ENCODE results near the gene DLG2. TPM values are rescaled to one million over a fixed set of nuclear protein-coding genes. Genes with fewer than 3 reads are reported as not detected.

DLG2 gene
- total and polyA plus RNA-seq, 7 donors: 0.60 to 25.8 (median 9.7) TPM; not detected in 1

GRCh38 chr11:83827520-83827919, 1799.6 kb downstream of the DLG2 start:
- no peaks in the 10 kb centered on the region for H3K36me3 ChIP-seq
- intact Hi-C loops (cut with DNase I): loop anchor here (5.0 kb wide), 2 partner anchors 695 to 735 kb away; no protein-coding TSS in a partner anchor
- no peaks in the 10 kb centered on the region for H3K4me1 ChIP-seq
- 70 to 71% methylated on average over 3 of the region's 3 CpGs for WGBS, 2 donors
- no peak overlapping the region for H3K27ac ChIP-seq
- H3K4me3 ChIP-seq: no peak overlapping the region
- no peaks in the 10 kb centered on the region for H3K9me3 ChIP-seq
- DNase-seq: no peak
- no peak for TF ChIP-seq POLR2A (IDR thresholded peaks at IDR 0.05)
- TF ChIP-seq EP300 (IDR thresholded peaks at IDR 0.05): no peak
- no peak for TF ChIP-seq POLR2AphosphoS5 (IDR thresholded peaks at IDR 0.05)
- TF ChIP-seq, protein P1, sequence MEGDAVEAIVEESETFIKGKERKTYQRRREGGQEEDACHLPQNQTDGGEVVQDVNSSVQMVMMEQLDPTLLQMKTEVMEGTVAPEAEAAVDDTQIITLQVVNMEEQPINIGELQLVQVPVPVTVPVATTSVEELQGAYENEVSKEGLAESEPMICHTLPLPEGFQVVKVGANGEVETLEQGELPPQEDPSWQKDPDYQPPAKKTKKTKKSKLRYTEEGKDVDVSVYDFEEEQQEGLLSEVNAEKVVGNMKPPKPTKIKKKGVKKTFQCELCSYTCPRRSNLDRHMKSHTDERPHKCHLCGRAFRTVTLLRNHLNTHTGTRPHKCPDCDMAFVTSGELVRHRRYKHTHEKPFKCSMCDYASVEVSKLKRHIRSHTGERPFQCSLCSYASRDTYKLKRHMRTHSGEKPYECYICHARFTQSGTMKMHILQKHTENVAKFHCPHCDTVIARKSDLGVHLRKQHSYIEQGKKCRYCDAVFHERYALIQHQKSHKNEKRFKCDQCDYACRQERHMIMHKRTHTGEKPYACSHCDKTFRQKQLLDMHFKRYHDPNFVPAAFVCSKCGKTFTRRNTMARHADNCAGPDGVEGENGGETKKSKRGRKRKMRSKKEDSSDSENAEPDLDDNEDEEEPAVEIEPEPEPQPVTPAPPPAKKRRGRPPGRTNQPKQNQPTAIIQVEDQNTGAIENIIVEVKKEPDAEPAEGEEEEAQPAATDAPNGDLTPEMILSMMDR (IDR thresholded peaks at IDR 0.05): no peak
- no peaks in the 10 kb centered on the region for H3K27me3 ChIP-seq

- Histone ChIP-seq H3K27ac (no peak overlapping the region), H3K4me3 (no peak overlapping the region), H3K9me3 (no peaks in the 10 kb centered on the region), H3K36me3 (no peaks in the 10 kb centered on the region), H3K4me1 (no peaks in the 10 kb centered on the region), H3K27me3 (no peaks in the 10 kb centered on the region)
- DNase-seq: no peak
- intact Hi-C loops (cut with DNase I): loop anchor here (5.0 kb wide), 2 partner anchors 696 to 736 kb away; no protein-coding TSS in a partner anchor
- TF ChIP-seq EP300 (IDR thresholded peaks at IDR 0.05) (no peak), POLR2AphosphoS5 (IDR thresholded peaks at IDR 0.05) (no peak), POLR2A (IDR thresholded peaks at IDR 0.05) (no peak)
- TF ChIP-seq, protein P1 (IDR thresholded peaks at IDR 0.05): no peak
Measured at GRCh38 chr11:83826078-83826477, 1801.1 kb downstream of the DLG2 start.

- no peak overlapping the region for H3K27ac ChIP-seq
- no peaks in the 10 kb centered on the region for H3K36me3 ChIP-seq
- no peaks in the 10 kb centered on the region for H3K27me3 ChIP-seq
- H3K4me1 ChIP-seq: no peaks in the 10 kb centered on the region
- TF ChIP-seq, protein P1 (IDR thresholded peaks at IDR 0.05): no peak
- no peak for TF ChIP-seq EP300 (IDR thresholded peaks at IDR 0.05)
- no peak for TF ChIP-seq POLR2AphosphoS5 (IDR thresholded peaks at IDR 0.05)
- no peak for TF ChIP-seq POLR2A (IDR thresholded peaks at IDR 0.05)
- intact Hi-C loops (cut with DNase I): loop anchor here (5.0 kb wide), 1 partner anchor 1106 kb away; no protein-coding TSS in a partner anchor
- H3K4me3 ChIP-seq: no peak overlapping the region
- no peaks in the 10 kb centered on the region for H3K9me3 ChIP-seq
- no peak for DNase-seq
- WGBS, 2 donors: 62 to 69% methylated on average over 7 of the region's 7 CpGs
Measured at GRCh38 chr11:83823461-83824025, 1803.6 kb downstream of the DLG2 start.

DNA sequence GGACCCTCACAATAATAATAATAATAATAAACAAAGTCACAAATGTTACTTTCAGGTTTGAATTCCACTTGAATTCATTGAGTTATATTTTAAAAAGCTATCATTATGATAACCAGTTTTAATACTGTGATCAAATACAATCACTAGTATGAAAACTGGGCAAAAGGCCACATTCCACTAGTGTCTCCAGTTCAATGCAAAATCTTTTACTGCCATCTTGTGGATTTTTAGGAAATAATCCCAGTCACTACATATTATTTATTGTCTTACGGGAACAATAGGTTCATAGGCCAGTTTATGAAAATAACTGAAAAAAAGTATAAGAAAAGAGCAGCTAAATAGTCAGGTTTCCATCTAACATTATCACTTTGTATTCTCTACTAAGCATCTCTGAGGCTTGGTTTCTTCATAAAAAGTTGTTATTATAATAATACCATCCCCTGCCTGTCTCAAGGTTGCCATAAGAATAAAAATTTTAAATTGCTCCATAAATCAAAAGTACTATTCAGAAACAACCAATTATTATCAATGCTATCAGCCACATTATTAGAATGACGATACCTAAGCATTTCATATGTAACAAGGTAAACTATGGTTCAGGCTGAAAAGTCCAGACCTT, 1807.1 kb downstream of the DLG2 start:
- Histone ChIP-seq H3K27ac (no peak overlapping the region), H3K9me3 (no peaks in the 10 kb centered on the region), H3K27me3 (no peaks in the 10 kb centered on the region), H3K36me3 (no peaks in the 10 kb centered on the region), H3K4me1 (no peaks in the 10 kb centered on the region), H3K4me3 (no peak overlapping the region)
- TF ChIP-seq, protein P1 (IDR thresholded peaks at IDR 0.05): peak in 3 of 4 experiments; percentile 44 to 56 (median 50)
- TF ChIP-seq EP300 (IDR thresholded peaks at IDR 0.05): no peak
- TF ChIP-seq POLR2A (IDR thresholded peaks at IDR 0.05): no peak
- TF ChIP-seq POLR2AphosphoS5 (IDR thresholded peaks at IDR 0.05): peak in 2 of 4 donors; percentile 47 to 49
- DNase-seq: no peak
- intact Hi-C loops (cut with DNase I): loop anchor here (1.0 to 10.0 kb wide), 3 partner anchors 528 to 1103 kb away; partner anchors contain the start of genes DDIAS and PRCP
- 16 to 42% methylated on average over 2 of the region's 2 CpGs for WGBS, 2 donors

All from sigmoid colon (tissue), 7 donors.